GM20000 (cell line): ENCODE measurements around the gene C19orf12.

Source experiments
- DNase-seq: peaks from one replicate; pipeline ENCODE4 v3.0.0; 2012; ENCODE audit warnings: low spot score
- CTCF ChIP-seq: IDR thresholded peaks from 2 replicates; pipeline ENCODE4 v1.5.1; 2012; ENCODE audit warnings: mild to moderate bottlenecking, control low read depth; ENCODE audit errors: extremely low read depth, missing control alignments

C19orf12 gene

GRCh38 chr19:29685326-29685725 is 29.7 kb downstream of the C19orf12 start:
- DNase-seq = no peak

GRCh38 chr19:29683009-29683408 is 32.1 kb downstream of the C19orf12 start:
- DNase-seq = no peak
- TF ChIP-seq CTCF = no peak

More at GRCh38 chr19:29685326-29685725, 29.7 kb downstream of the C19orf12 start:
- TF ChIP-seq CTCF = no peak

- TF ChIP-seq CTCF = no peak
- no peak for DNase-seq
These were observed 32.7 kb downstream of the C19orf12 start for GRCh38 chr19:29682236-29682895.

- no peak for DNase-seq
- TF ChIP-seq CTCF = no peak
These were observed 33.4 kb downstream of the C19orf12 start for GRCh38 chr19:29681422-29682235.

GRCh38 chr19:29680937-29681336 is 34.1 kb downstream of the C19orf12 start:
- DNase-seq = no peak
- TF ChIP-seq CTCF = no peak

GRCh38 chr19:29680447-29680846 is 34.6 kb downstream of the C19orf12 start:
- peak; percentile 69 for DNase-seq
- TF ChIP-seq CTCF = no peak

- no peak for TF ChIP-seq CTCF
- no peak for DNase-seq
These were observed 35.4 kb downstream of the C19orf12 start for GRCh38 chr19:29679598-29680210.
